ENCODE data around the gene SCAF11.

DNA sequence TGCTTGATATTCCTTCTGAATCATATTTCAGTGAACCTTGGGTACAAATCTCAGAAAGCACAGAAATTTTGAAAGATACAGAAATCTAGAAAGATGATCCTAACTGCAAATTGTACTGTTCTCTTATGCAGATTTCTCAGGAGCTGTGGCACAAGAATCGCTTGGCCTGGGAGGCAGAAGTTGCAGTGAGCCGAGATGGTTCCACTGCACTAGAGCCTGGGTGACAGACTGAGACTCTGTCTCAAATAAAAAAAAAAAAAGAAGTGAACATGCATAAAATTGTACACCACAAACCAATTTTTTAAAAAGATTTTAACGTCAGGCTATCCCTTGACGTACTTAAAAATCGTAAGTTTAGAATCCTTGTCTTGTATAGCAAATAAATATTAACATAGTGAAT lies 31.3 kb downstream of the SCAF11 start:
- TF ChIP-seq POLR2A (IDR thresholded peaks at IDR 0.05) = no peak
- TF ChIP-seq, protein P1, sequence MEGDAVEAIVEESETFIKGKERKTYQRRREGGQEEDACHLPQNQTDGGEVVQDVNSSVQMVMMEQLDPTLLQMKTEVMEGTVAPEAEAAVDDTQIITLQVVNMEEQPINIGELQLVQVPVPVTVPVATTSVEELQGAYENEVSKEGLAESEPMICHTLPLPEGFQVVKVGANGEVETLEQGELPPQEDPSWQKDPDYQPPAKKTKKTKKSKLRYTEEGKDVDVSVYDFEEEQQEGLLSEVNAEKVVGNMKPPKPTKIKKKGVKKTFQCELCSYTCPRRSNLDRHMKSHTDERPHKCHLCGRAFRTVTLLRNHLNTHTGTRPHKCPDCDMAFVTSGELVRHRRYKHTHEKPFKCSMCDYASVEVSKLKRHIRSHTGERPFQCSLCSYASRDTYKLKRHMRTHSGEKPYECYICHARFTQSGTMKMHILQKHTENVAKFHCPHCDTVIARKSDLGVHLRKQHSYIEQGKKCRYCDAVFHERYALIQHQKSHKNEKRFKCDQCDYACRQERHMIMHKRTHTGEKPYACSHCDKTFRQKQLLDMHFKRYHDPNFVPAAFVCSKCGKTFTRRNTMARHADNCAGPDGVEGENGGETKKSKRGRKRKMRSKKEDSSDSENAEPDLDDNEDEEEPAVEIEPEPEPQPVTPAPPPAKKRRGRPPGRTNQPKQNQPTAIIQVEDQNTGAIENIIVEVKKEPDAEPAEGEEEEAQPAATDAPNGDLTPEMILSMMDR (IDR thresholded peaks at IDR 0.05) = no peak
